ENCODE measurements around the gene CLDN6.
A peak's percentile ranks its signal among the peaks of the same experiment; 100 is the strongest.

The CLDN6 gene

GRCh38 chr16:3013491-3013951 lies 4.5 kb downstream of the CLDN6 start:
- no peak for DNase-seq (ENCODE audit: low read depth)

DNA sequence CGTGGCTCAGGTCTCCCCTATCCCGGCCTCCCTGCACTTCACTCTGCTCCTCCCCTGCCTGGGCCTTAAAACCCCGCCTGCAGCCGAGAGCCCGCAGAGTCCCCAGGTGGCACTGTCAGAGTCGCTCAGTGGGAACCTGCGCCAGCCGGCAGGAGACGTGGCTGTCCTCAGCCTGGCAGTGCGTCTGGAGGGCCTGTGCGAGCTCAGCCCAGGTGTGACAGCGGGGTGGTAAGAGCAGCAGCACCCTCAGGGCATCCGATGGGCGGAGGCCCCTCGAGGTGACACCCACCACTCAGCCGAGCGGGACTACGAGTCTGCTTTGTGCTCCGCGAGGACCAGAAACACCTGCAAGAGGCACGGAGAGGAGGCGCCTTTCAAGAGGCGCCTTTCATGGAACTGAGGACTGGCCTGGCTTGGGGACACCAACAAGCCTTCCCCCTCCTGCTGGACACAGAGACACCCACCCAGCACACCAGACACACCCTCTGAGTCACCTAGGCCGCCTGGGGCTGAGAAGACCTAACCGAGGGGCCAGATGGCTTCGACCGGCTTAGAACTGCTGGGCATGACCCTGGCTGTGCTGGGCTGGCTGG lies 5.1 kb downstream of the CLDN6 start, which contains the start of gene CLDN9:
TSS of gene CLDN9 (plus strand) at position 96 of the 593 bp plus-strand sequence. CDS start at position 536, 440 bp downstream.
- no peak for DNase-seq (ENCODE audit: low read depth)

GRCh38 chr16:3012246-3012645 lies 5.7 kb downstream of the CLDN6 start:
- DNase-seq (ENCODE audit: low read depth): no peak

GRCh38 chr16:3010510-3010909 lies 7.5 kb downstream of the CLDN6 start:
- DNase-seq (ENCODE audit: low read depth): no peak

GRCh38 chr16:3009568-3010390 lies 8.2 kb downstream of the CLDN6 start:
- DNase-seq (ENCODE audit: low read depth): no peak

DNA sequence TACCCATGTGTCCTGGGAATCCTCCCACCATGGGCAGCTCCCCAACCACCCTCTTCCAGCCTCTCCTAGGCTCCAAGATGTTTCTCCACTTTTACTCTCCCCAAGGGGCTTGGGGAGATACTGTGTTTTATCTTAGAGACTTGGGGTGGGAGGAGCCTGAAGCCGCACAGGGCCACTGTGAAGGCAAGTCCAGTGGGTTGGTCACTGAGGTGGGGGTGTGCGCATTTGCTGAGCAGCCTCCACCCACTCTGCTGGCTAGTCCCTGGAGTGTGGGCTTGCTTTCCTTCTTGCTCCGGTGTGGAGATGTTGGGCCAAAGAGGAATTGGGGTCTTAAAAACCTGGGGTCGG lies 9.3 kb downstream of the CLDN6 start:
- no peak for DNase-seq (ENCODE audit: low read depth)

DNA sequence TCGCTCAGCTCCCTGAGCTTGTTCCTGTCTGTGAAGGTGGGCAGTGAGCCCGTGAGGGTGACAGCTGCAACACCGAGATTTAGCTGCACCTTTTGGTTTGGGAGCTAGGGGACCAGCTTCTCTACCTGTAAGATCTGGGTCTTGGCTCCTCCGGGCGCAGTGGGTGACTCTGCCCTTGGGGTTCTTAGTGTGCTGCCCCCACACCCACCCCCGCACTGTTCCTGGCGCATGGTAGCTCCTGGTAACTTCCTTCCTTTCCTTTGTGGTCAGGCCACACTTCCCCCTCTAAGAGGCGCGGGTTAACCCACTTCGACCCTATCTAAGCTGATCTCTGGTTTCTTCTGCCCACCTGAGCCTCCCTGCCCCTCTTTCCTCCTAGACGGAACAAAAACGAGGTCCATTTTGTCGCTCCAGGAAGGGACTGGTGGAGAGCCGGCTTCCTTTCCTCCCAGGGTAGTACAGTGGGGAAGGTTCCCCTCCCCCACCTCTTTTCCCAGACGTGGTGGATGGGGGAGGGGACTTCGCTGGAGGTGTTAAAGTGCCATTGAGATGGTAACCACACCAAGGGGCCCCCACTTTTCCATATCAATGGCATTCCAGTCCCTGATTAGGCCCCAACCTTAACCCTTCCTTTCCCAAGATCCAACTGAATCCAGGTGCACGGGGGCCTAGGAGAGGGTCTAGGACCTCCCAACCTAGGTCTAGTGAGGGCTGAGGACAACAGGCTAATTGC lies 9.9 kb downstream of the CLDN6 start:
- DNase-seq (ENCODE audit: low read depth): no peak

DNA sequence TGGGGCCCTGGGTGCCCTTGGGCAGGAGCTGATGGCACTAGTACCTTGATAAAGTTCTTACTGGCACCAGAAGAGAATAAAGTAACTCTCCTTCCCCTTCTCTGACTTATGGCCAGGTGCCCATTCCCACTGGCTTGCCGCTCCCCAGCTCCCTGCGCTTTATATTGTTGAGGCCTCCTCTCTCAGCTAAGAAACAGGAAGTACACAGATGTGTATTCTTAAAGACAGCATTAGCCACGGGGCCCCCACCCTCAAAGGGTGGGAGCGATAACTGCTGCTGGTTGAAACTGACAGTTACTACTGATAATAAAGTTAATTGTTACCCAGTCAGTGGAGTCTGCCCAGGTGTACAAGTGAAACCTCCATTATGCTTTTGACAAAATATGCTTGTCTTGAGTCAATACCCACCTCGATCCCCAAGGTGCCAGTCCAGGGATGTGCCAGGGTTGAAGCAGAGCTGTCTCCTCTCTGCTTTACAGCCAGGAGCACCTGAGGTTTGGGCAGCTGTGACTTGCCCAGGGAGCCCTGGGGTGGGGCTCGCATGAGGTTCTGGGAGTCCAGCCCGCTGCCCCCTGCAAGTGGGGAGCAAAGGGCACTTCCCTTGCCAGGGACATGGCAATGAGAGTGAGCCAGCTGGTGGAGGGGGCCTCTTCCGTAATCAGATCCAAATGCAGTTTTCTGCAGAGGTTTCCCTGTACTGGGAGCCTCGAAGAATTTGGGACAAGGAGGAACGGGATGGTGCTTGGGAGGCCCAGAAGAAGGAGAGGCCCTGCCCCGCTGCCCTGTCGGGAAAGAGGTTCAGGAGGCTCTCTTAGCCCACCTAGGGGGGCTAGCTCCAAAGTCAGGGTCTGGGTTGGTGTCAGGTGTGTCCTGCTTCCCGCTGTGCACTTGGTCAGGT lies 10.7 kb downstream of the CLDN6 start:
- no peak for DNase-seq (ENCODE audit: low read depth)

DNA sequence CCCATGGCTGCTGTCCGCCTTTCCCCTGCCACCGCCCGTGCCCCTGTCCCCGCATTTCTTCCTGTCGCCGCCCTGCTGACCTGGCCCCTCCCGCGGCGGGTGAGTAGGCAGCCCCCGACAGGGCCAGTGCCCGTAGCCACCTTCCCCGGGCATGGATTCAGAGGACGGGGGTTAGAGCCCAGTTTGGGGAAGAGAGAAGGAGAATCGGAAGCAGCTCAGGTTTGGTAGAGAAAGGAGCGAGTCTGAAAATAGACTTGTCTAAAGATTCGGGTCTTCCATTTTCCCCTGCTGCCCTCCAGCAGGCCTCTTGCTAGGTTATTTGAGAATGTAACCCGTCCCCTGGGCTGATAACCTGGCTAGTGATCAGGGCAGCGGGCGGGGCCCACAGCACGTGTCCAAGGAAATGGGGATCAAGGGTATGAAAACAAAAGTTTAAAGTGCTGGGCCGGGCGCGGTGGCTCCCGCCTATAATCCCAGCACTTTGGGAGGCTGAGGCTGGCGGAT lies 13.2 kb downstream of the CLDN6 start:
- no peak for DNase-seq (ENCODE audit: low read depth)

DNA sequence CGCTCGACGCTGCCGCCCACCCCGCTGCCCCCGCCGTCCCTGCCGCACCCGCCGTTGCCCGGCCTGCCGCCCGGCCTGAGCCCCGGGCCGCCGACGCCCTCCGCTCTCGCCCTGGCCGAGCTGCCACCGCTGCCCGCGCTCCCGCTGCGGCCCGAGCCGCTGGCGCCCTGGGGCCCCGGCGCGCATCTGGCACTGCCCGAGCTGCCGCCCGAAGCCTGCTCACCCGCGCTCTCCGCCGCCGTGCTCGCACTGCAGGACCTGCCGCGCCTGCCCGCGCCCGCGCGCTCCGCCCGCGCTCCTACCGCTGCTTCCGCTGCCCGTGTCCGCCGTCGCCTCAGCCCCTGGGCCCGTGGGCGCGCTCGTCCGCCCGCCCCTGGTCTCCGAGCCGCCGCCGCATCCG lies 13.7 kb downstream of the CLDN6 start:
- DNase-seq (ENCODE audit: low read depth): no peak

GRCh38 chr16:3003582-3004270 lies 14.3 kb downstream of the CLDN6 start:
- DNase-seq (ENCODE audit: low read depth): peak; percentile 95

- no peak for DNase-seq (ENCODE audit: low read depth)
Measured at GRCh38 chr16:3001316-3001715, 16.7 kb downstream of the CLDN6 start.

GRCh38 chr16:3000540-3000939 lies 17.4 kb downstream of the CLDN6 start:
- no peak for DNase-seq (ENCODE audit: low read depth)

DNA sequence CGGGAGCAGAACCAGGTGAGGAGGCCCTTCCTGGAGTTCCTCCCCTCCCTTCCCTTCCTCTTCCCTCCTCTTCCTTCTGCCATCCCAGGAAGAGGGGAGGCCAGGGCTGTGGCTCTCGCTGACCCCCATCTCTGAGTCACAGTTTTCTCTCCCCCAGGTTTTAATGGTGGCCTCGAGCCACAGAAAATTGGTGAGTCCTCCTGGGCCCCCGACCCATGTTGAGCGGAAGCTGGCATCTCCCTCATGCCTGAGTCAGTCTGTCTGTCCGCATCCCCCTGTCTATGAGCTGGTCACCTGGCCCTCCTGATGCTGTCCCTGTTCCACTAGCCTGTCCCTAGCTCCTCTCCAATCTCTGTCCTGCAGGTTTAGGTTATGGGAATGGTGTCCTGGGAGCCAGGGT lies 18.1 kb downstream of the CLDN6 start:
- no peak for DNase-seq (ENCODE audit: low read depth)

- DNase-seq (ENCODE audit: low read depth): no peak
Measured at GRCh38 chr16:2996298-2996697, 21.7 kb downstream of the CLDN6 start.

DNA sequence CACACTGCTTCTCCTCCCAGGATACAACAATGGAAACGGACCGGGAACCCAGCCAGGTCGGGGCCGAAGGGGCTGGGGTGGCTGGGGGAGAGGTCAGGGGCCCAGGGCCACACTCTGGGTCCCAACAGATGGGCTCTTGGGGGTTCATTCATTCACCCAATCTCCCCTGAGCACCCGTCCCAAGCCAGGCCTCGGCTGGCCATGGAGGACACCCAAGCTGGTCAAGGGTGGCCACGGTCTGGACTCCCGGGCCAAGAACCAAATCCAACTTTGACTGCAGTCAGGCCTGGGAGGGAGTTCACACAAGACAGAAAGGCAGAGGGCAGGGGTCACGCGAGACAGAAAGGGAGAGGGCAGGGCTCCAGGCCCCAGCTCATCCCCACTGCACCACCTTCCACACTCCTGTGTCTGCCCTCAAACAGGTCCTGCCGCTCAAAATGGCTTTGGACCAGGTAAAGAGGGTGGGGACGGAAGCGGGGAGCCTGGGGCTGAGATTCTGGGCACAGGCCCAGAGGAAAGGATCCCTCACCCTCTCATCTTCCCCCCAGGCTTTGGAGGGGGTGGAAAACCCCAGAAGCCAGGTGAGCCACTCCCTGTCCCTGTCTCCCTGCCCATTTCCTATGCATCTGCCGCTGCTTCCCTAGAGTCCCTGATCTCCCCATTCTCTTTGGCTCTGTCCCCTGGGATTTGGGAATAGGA lies 25.5 kb downstream of the CLDN6 start:
- DNase-seq (ENCODE audit: low read depth): no peak

- DNase-seq (ENCODE audit: low read depth): no peak
Measured at GRCh38 chr16:2991566-2992261, 26.3 kb downstream of the CLDN6 start.

DNA sequence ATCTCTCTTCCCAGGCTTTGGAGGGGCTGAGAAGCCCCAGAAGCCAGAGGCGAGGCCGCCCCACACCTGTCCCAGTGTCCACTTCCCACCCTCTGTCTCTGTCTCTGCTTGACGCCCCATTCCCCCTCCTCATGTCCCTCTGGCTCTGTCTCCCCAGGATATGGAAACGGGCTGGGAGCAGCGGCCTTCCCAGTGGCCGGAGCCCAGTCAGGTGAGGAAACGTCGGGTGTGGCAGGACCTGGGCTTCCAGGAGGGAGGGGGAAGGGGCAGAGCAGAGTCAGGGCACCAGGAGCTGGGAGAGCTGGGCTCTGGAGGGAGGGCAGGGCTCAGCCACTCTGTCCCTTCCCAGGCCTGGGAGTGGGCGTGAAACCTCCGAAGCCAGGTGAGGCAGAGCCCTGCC lies 27.1 kb downstream of the CLDN6 start:
- DNase-seq (ENCODE audit: low read depth): no peak

DNA sequence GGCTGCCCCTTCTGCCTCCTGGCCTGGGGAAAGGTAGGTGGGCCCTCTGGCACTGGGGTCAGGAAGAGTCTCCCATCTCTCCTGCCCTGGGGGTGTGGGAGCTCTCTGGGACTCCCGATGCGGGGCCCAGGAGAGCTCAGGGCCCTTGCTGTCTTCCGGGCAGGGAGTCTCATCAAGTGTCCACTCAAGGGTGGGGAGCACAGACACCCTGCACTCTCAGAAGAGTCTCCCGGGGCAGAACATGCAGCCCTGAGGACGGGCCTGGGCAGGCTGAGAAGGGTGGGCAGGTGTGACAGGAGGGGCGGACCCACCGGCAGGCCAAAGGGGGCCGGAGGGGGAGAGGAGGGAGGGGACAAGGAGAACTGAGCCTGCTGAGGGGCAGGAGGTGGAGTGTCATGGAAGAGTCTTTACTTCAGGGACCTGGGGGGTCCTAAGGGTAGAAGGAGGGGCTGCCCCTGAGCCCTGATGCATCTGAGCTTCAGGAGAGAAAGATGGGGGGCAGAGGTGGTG lies 29.3 kb downstream of the CLDN6 start:
- no peak for DNase-seq (ENCODE audit: low read depth)

DNA sequence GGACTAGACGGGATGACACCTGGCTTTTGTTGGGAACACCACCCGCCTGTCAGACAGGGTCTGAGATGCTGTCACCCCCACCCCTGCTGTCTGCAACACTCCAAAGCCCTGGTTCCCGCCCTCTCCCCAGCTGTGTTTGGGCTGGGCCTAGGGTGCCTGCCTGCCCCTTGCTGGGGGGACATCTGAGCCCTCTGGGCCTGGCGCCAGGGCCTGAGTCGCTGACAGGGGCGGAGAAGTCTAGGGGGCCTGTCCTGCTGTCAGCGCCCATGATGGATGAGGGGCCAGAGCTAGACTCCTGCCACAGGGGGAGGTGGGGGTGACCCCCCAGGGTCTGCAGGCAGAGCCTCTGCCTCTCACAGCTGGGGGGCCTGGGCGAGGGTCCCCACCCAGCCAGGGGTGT lies 30.1 kb downstream of the CLDN6 start:
- no peak for DNase-seq (ENCODE audit: low read depth)

Data from fibroblast of gingiva (primary cell).